Measurements from ENCODE around the gene ZNF483. TPM values are rescaled to one million over a fixed set of nuclear protein-coding genes. Genes with fewer than 3 reads are reported as not detected.
A peak's percentile ranks its signal among the peaks of the same experiment; 100 is the strongest.
"Not testable (repeated sequence)": the region's sequence is repeated elsewhere in the genome, so short reads cannot be mapped to it uniquely, and the experiment has no call there.

The ZNF483 gene
- total RNA-seq: 1.8 and 3.2 TPM in 2 replicates

DNA sequence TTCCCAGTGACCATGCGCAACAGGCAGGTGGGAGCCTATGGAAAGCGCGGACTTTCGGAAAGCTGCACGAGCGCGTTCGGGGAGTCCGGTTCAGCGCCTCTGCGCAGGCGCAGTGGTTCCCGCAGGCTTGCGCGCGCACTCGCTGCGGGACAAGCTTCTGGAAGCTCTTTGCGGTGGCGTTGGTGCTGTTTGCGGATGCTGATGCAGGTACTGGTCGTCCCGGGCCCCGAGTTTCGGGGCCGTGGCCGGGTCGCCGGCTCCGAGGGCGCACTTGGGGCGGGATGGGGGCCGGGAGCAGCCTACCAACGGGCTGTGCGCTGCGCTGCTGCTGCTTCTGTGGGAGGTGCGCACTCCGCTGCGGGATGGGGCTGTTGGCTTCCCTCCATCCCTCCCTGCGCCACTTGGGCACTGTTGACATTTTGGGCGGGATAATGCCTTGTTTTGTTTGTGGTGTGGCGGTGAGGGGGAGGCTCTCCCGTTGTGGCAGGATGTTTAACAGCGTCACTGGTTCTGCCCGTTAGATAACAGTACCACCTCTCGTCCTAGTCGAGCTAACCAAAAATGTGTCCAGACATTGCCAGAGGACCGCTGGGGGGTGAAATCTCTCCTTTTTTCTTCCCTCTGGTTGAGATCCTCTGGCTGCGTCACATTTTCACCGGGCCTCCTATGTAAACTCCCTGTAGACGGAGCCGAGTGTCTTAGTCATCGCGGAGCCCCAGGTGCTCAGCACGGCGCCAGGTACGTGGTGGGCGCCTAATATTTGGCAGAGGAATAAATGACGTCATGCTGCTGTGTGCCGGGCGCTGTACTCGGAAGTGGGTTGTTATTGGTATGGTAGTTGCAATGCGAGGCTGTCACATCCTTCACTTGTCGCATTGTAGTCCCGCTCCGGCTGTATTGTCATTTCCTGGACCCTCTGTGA lies at the start of gene ZNF483:
Gene ZNF483 (plus strand): TSS at position 124 of the 922 bp plus-strand sequence. CDS start 2,217 bp downstream, outside the sequence.
- DNase-seq: peak; percentile 84

DNA sequence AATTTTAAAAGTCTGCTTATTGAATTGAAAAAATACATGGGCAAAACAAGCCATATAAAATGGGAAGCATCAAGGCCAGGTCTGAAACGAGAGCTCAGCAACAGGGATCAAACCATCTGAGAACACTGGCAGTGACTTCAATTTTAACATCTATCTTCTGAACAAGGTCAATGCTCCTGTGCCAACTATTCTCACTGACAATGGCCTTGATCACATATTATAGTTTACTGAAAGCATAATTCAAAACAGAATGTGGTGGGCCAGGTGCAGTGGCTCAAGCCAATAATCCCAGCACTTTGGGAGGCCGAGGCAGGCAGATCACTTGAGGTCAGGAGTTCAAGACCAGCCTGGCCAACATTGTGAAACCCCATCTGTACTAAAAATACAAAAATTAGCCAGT lies 49.8 kb upstream of the ZNF483 start:
- DNase-seq: no peak

DNA sequence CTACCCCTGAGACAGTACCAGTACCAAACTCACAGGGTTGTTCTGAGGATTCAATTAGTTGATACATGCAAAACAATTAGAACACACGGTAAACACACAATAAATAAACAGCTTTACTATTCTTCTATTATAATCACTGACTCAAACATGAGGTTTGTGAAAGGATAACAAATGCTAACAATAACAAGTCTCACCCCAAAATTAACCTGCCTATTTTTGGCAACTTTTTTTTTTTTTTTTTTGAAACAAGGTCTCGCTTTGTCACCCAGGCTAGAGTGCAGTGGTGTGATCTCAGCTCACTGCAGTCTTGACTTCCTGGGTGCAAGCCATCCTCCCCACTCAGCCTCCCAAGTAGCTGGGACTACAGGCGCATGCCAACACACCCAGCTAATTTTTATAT lies 47.3 kb upstream of the ZNF483 start:
- DNase-seq: no peak

DNA sequence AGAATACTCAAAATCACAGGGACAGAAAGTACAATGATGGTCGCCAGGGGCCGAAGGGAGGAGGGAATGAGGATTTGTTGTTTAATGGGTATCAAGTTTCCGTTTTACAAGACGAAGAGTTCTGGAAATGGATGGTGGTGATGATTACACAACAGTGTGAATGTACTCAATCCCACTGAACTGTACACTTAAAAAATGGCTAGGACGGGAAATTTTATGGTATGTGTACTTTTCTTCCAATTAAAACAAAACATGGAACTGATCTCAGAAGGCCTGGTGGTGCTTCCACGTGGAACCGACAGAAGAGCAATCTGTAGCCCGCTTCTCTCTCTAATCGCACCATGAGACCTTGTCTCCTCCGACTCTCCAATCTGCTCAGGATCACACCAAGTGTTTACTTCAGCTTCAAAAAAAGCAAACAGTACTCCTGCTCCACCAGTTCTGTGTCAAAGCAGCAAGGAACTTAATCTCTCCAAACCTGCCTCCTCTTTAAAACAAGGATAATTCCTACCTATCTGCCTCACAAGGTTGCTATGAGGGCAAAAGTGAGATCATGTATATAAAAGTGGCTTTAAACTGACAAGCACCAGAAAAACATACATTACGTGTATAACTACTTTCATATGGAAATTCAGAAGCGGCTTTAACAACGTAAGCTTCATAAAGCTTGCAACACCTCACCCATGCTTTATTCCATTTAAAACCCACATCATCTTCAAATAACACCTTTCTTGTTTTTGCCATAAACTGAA lies 42.9 kb upstream of the ZNF483 start:
- DNase-seq: peak; percentile 30

DNA sequence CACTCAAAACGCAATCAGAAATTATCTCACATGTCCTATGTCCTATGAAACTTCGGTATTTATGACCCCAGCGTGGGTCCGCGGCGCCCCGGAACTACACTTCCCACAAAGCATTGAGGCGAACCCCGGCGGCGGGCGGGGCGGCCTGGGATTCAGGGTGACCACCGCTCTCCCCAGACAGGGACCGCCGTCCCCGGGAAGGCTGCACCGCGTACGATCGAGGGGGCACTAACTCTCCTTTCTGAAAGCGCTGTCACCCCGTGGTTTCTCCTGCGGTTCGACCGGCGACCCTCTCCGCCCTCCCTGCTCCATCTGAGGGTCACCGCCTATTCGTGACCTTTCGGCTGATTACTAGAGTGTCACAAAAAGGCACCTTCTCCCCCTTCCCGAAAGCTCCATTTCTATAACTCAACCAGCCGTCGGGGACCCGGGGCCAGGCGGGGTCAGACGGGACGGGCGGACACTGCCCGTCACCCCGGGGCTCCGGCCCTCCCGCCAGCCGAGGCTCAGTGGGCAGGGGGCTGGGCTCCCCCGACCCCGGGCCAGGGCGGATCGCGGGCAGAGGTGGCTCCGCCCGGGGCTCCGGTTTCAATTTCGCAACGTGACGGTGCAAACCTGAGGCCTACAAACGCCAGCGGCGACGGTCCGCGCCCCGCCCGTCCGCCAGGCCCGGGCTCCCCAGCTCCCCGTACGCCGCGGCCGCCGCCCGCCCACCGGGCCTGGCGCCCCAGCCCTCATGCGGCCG lies 42.1 kb upstream of the ZNF483 start:
- peak; percentile 69 for DNase-seq

DNA sequence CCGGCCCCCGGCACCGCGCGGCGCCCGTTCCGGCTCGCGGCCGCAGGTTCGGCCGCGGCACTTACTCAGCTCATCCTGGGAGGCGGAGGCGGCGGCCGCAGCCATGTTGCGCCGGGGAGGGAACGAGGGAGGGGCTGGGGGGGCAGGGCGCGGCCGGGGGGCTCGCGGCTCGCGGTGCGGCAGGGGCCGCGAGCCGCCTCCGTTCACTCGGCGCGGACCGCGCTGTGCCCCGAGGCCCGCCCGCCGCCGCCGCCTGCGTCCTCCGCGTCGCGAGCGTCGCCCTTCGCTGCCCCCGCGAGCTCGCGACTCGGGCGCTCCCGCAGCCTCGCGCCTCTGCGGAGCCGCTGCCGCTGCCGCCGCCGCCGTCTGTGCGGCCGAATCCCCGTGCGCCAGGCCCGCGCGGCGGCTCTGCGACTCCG lies 41.5 kb upstream of the ZNF483 start:
- DNase-seq: peak; percentile 60

DNA sequence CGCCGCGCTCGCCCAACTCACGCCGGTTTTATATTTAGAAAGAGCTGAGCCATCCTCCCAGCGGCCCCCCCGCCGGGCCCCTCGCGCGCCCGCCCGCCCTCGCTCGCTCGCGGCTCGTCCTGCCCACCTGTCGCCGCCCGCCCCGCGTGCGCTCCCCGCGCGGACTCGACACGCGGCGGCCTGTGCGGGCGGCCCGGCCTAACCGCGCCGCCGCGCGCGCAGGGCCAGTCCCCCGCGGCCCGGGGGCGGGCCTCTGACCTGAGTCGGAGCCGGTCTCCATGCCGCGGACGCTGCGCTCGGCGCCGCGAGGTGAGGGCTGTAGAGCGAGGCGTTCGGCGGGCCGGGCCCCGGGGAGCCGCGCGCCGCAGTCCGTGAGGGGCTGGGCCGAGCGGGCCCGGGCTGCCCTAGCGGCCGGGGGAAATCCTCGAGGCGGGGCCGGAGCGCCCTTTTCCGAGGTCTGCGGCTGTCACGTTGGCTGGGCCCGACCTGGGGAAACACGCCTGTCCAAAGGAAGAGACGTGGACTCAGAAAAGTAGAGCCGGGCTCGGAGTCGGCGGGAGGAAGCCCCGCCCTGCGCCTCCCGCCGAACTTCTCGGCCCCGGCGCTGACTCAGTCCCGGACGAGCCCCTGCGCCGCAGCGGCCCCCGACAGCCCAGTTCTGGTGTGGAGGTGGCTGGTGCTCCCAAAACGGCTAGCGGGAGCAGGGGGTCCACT lies 41.0 kb upstream of the ZNF483 start, which contains the start of gene ECPAS:
Gene ECPAS (minus strand): TSS at position 526 of the 714 bp plus-strand sequence. CDS start 11,465 bp downstream, outside the sequence.
- DNase-seq: peak; percentile 84

DNA sequence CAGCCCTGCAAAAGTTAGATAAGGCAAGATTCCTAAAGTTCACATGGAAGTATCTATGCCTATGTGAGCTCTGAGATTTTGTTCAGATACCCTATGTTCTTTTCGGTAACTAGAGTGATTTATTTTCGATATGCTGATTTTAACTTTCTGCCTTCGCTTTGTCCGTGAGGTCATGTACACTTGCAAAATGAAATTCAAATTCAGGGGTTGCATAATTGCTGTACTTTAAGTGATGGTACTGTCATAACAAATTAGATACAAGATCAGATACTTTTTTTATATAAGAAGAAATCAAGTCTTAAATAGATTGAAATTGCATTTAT lies 40.4 kb upstream of the ZNF483 start:
- no peak for DNase-seq

DNA sequence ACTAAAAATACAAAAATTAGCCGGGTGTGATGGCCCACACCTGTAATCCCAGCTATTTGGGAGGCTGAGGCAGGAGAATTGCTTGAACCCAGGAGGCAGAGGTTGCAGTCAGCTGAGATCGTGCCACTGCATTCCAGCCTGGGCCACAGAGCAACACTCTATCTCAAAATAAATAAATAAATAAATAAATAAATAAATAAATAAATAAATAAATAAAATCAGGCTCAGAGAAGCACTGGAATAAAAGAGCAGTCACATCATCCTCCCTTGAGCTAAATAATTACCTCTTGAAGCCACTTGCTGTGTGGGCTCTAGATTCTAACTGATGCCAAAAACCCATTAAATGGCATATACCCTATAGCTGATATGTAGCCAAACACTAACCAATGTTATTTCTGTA lies 27.8 kb upstream of the ZNF483 start:
- not testable (repeated sequence) for DNase-seq

DNA sequence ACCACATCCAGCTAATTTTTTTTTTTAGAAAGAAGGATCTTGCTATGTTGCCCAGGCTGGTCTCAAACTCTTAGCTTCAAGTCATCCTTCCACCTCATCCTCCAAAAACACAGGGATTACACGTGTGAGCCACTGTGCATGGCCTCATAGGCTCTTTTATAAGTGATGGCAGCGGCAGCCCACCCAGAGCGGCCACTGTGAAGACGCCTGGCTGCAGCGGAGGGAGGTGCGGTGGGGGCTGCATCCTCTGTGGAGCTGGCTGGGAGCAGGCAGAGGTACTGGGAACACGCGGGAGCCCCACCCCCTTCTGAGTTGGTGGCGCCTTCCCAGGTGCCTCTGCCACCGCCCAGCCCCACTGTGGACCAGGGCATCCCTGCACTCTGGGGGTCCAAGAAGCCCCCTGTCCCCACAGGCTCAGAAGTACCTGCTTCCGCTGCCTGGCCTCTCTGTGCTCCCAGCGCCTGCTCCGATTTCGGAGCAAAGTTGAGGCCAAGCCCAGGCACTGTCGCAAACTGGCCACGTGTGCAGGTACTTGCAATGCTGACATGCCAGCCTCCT lies 23.9 kb upstream of the ZNF483 start:
- no peak for DNase-seq

DNA sequence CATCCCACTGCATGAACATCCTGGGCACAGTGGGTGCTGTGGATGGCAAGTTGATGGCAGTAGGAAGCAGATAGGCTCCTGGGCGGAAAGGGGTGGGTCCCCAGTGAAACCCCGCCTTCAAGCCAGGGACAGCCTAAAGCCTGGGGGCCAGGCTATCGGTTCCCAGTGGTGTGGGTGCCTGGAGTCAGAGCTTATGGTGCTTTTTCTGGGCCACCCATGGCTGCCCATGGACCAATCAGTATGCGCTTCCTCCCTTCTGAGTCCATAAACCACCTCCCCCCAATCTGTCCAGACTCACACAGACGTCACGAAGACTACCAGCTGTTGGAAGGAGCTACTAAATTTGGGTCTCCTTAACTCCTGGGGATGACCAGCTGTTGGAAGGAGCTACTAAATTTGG lies 23.3 kb upstream of the ZNF483 start:
- DNase-seq: no peak

DNA sequence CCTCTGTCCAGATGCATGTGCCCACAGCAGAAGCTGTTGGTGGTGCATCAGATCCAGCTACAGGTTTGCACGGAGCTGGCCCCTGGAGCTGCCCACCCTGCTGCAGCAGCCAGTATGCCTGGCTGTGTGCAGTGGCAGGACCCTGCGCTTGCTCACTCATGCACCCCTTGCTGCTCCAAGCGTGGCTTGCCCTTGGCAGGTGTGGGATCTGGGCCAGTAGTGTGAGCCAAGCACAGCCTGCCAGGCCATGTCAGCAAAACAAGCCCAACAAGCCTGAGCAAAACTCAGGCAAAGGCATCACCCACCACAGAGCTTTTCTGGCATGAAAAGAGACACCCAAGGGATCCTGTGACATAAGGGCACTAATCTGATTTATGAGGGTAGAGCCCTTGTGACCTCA lies 22.5 kb upstream of the ZNF483 start:
- DNase-seq: no peak

DNA sequence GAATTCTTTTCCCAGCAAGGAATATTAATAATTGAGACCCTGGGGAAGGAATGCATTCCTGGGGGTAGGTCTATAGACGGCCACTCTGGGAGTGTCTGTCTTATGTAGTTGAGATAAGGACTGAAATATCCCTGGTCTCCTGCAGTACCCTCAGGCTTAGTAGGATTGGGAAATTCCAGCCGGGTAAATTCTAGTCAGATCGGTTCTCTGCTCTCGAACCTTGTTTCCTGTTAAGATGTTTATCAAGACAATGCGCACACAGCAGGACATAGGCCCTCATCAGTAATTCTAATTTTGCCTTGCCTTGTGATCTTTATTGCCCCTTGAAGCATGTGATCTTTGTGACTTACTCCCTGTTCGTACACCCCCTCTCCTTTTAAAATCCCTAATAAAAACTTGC lies 13.4 kb upstream of the ZNF483 start:
- not testable (repeated sequence) for DNase-seq

DNA sequence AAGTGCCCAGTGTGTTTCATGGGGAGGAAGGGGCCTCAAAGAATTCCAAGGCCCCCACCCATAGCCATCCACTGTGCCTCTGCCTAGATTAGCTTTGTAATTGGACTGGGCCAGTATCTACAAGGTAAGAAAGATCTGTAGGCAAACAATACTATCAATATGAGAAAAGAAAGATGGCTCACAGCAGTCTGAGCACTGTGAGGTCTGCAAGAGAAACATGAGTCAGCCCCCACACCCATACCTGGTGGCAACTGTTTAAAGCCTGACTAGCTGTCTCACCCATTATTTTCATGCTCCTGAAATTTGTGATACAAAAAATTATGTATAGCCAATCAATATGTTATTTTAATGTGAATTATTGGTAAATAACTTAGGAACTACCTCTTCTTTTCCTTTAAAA lies 10.0 kb upstream of the ZNF483 start:
- DNase-seq: no peak

DNA sequence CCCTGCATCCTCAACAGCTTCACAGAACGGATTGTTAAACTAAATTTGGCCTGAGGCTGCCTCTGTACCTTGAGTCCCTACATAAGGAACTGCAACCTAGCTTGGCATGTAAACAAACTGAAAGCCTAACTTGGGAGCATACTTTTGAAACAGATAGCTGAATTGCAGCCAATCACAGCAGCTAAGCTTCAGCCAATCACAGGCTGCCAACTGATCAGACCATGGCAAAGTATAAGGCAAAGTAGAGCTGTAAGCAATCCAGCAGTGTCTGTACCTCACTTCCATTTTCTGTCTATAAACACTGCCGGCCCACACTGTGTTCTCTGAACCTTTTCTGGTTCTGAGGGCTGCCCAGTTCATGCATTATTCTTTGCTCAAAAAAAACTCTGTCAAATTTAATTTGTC lies 8.9 kb upstream of the ZNF483 start:
- no peak for DNase-seq

DNA sequence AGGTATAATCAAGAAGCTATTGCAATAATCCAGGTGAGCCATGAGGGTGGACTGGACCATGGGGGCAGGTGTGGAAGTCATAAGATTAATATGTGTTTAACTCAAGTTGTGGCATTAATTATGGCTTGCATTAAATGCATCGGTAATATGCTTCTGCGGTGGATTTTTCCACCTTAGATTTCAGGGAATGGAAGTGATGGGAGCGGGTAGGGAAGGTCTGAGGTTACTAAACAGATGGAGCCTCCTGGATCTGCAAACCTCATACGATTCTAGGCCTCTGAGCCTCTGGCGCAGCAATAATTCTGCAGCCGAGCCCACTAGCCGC lies 286 bp upstream of the ZNF483 start:
- no peak for DNase-seq

DNA sequence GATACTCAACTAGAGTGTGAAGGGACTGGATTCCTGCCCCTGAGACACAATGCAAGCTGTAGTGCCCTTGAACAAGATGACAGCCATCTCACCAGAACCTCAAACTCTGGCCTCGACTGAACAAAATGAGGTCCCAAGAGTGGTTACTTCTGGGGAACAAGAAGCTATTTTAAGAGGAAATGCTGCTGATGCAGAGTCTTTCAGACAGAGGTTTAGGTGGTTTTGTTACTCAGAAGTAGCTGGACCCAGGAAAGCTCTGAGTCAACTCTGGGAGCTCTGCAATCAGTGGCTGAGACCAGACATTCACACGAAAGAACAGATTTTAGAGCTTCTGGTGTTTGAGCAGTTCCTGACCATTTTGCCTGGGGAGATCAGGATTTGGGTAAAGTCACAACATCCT lies 2.4 kb downstream of the ZNF483 start:
- DNase-seq: no peak

DNA sequence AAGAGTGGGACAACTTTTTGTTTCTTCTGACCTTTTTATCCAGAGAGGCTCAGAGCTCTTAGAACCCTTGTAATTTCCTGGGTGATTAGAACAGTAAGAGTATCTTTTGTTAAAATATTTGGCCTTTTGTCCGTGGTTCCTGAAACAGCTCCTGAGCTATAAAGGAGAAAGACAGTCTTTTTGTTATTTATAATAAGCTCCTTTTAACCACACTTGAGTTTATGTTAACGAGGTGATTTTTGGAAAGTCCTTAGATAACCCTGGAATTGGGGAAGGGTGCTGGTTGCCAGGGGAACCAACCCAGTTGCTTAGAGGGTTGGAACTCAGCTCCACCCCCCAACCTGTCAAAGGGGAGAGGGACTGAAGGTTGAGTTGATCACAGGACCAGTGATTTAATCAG lies 4.8 kb downstream of the ZNF483 start:
- no peak for DNase-seq

DNA sequence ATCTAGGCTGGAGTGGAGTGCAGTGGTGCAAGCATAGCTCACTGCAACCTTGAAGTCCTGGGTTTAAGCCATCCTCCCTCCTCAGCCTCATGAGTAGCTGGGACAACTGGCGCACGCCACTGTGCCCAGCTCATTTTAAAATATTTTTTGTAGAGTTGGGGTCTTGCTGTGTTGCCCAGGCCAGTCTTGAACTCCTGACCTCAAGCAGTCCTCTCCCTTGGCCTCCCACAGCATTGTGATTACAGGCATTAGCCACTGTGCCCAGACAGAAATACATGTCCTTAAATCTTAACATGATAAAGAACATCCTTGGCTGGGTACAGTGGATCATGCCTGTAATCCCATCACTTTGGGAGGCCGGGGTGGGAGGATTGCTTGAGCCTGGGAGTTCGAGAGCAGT lies 6.7 kb downstream of the ZNF483 start:
- no peak for DNase-seq

DNA sequence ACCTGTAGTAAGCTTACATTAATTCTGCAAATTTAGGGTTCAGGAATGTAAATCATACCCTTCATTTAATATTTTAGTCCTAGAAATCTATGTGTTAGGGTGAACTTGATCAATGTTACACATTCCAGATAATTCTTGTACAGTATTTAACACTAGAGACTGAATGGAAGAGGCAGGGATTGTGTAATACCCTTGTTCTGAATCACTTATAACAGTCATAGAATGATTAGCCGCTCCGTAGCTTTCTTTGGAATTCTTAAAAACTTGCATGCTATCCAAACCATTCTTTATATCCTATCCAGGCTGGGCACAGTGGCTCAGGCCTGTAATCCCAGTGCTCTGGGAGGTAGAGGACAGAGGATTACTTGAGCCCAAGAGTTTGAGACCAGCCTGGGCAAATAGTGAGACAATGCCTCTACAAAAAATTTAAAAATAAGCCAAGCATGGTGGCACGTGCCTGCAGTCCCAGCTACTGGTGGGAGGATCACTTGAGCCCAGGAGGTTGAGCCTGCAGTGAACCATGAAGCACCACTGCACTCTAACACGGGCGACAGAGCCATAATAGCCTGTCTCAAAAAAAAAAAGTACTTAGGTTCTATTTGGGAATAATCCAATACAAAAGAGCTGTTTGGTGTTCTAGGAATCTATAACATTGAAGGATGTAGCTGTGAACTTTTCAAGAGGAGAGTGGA lies 8.3 kb downstream of the ZNF483 start:
- no peak for DNase-seq

DNA sequence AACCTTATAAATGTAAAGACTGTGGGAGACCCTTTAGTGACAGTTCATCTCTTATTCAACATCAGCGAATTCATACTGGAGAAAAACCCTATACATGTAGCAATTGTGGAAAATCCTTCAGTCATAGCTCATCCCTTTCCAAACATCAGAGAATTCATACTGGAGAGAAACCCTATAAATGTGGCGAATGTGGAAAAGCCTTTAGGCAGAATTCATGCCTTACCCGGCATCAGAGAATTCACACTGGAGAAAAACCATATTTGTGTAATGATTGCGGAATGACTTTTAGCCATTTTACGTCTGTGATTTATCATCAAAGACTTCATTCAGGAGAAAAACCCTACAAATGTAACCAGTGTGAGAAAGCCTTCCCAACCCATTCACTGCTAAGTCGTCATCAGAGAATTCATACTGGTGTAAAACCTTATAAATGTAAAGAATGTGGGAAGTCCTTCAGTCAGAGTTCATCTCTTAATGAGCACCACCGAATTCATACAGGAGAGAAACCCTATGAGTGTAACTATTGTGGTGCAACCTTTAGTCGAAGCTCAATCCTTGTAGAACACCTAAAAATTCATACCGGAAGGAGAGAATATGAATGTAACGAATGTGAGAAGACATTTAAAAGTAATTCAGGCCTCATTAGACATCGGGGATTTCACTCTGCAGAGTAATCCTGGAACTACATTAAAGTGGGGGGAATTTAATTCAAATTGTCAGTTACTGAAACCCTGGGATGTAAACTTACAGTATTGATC lies 17.7 kb downstream of the ZNF483 start:
- DNase-seq: no peak

Measured in dermis blood vessel endothelial cell (primary cell).